Smooth muscle cell (in vitro differentiated cells): Measurements from ENCODE around the gene KRTAP5-3. TPM values are rescaled to one million over a fixed set of nuclear protein-coding genes. Genes with fewer than 3 reads are reported as not detected.
"Not testable (repeated sequence)": the region's sequence is repeated elsewhere in the genome, so short reads cannot be mapped to it uniquely, and the experiment has no call there.

Source experiments
- DNase-seq: peaks from one replicate; lab custom pipeline; 2025; ENCODE audit not compliant: unreplicated experiment; lab: John Stamatoyannopoulos, UW
- H2AFZ ChIP-seq: fragments of 200-600 bp; sonication (generic); 2 replicates; pipeline ENCODE4 v1.6.0; 2016; ENCODE audit warnings: antibody characterized with exemption, low read depth, mild to moderate bottlenecking
- H3F3A ChIP-seq: fragments of 200-600 bp; sonication (generic); 2 replicates; pipeline ENCODE4 v1.6.0; 2017; ENCODE audit warnings: antibody characterized with exemption, low read depth
- H3K27ac ChIP-seq: fragments of 200-600 bp; sonication (generic); 2 replicates; pipeline ENCODE4 v1.5.1; 2016; ENCODE audit warnings: low read depth, mild to moderate bottlenecking
- H3K27me3 ChIP-seq: fragments of 200-600 bp; sonication (generic); 2 replicates; pipeline ENCODE4 v1.6.1; 2016; ENCODE audit warnings: low read depth, mild to moderate bottlenecking
- H3K36me3 ChIP-seq: fragments of 200-600 bp; sonication (generic); 2 replicates; pipeline ENCODE4 v1.5.1; 2016; ENCODE audit warnings: low read depth
- H3K4me1 ChIP-seq: fragments of 200-600 bp; sonication (generic); 2 replicates; pipeline ENCODE4 v1.5.1; 2016; ENCODE audit warnings: low read depth
- H3K4me2 ChIP-seq: fragments of 200-600 bp; sonication (generic); 2 replicates; pipeline ENCODE4 v1.6.0; 2016; ENCODE audit warnings: mild to moderate bottlenecking
- H3K4me3 ChIP-seq: fragments of 200-600 bp; sonication (generic); 2 replicates; pipeline ENCODE4 v1.5.1; 2016; ENCODE audit warnings: mild to moderate bottlenecking
- H3K79me2 ChIP-seq: fragments of 200-600 bp; sonication (generic); 2 replicates; pipeline ENCODE4 v1.6.0; 2016; ENCODE audit warnings: low read depth, mild to moderate bottlenecking
- H3K9ac ChIP-seq: fragments of 200-600 bp; sonication (generic); 2 replicates; pipeline ENCODE4 v1.6.0; 2016; ENCODE audit warnings: low read depth
- H3K9me3 ChIP-seq: fragments of 200-600 bp; sonication (generic); replicated peaks from 2 replicates; pipeline ENCODE4 v1.5.1; 2016; ENCODE audit warnings: low read depth
- H4K20me1 ChIP-seq: fragments of 200-600 bp; sonication (generic); 2 replicates; pipeline ENCODE4 v1.6.0; 2016; ENCODE audit warnings: low read depth
- WGBS: methylation state at CpG from one replicate; pipeline ENCODE4 v1.1.7; 2016; ENCODE audit warnings: low lambda C conversion rate; 5-methylcytosine and 5-hydroxymethylcytosine counted together
- polyA plus RNA-seq: library from polyadenylated mRNA; unstranded; fragments of >200 nt; fragmentation: Nextera tagmentation; extraction: Ambion mirVana; gene quantifications from 2 replicates; pipeline ENCODE4 v1.2.1, GENCODE V29; 2016
- total RNA-seq: library from RNA; depleted of rRNA; stranded (reverse); fragments of >200 nt; gene quantifications from 2 replicates; pipeline ENCODE4 v1.2.3, GENCODE V29; 2014
- TF ChIP-seq, protein P1 (sequence below): fragments of 200-600 bp; sonication (generic); IDR thresholded peaks from 2 replicates; pipeline ENCODE4 v1.5.1; 2017; ENCODE audit warnings: borderline replicate concordance, mild to moderate bottlenecking, antibody characterized with exemption; ENCODE audit not compliant: insufficient read depth, poor library complexity, severe bottlenecking

KRTAP5-3 gene
- total and polyA plus RNA-seq, 2 experiments from 2014 or later = not detected

DNA sequence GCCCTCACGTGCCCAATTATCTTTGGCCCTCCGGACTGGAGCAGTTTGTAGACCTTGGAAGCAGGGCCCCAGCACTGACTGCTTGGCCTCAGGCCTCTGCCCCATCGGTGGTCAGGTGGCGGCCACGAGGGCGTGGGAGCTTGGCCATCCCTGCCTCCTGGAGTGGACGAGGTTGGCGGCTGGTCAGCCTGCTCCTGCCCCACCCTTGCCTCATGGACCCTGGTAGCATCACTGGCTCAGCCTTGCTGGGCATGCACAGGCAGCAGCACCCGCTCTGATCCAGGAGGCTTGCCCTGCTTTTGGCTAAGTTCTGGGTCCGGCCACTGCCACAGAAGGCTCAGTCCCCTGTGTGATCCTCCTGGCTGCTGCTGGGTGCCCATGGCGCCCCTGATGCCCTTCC, 4.1 kb downstream of the KRTAP5-3 start:
- Histone ChIP-seq H2AFZ (no peak overlapping the region), H3K27me3 (peaks cover 23% of the 10 kb centered on the region), H3F3A (no peaks in the 10 kb centered on the region), H3K9me3 (no peaks in the 10 kb centered on the region), H3K4me3 (no peak overlapping the region), H3K4me2 (no peak overlapping the region), H3K79me2 (no peaks in the 10 kb centered on the region), H4K20me1 (no peaks in the 10 kb centered on the region), H3K27ac (no peak overlapping the region), H3K4me1 (no peaks in the 10 kb centered on the region), H3K9ac (no peak overlapping the region), H3K36me3 (no peaks in the 10 kb centered on the region)
- 89% methylated on average over 11 of the region's 11 CpGs for WGBS
- no peak for DNase-seq
- TF ChIP-seq, protein P1, sequence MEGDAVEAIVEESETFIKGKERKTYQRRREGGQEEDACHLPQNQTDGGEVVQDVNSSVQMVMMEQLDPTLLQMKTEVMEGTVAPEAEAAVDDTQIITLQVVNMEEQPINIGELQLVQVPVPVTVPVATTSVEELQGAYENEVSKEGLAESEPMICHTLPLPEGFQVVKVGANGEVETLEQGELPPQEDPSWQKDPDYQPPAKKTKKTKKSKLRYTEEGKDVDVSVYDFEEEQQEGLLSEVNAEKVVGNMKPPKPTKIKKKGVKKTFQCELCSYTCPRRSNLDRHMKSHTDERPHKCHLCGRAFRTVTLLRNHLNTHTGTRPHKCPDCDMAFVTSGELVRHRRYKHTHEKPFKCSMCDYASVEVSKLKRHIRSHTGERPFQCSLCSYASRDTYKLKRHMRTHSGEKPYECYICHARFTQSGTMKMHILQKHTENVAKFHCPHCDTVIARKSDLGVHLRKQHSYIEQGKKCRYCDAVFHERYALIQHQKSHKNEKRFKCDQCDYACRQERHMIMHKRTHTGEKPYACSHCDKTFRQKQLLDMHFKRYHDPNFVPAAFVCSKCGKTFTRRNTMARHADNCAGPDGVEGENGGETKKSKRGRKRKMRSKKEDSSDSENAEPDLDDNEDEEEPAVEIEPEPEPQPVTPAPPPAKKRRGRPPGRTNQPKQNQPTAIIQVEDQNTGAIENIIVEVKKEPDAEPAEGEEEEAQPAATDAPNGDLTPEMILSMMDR = no peak

DNA sequence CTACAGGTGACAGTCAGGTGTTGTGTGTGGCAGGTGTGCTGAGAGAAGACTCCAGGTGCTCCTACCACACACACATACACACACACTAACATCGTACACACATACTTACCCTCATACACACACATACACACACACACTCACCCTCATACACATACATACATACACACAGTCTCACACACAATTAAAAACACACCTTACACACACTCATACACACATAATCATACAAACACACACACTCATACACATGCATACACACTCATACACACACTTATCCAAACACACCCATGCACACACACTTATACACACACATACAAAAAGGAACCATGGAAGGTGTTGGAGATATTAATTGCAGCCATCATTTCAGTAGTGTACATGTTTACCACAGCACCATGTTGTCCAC, 4.6 kb downstream of the KRTAP5-3 start:
- Histone ChIP-seq H3K79me2 (no peaks in the 10 kb centered on the region), H3K36me3 (no peaks in the 10 kb centered on the region), H3K4me2 (no peak overlapping the region), H3K4me1 (no peaks in the 10 kb centered on the region), H3K4me3 (no peak overlapping the region), H3K27me3 (peaks cover 23% of the 10 kb centered on the region), H2AFZ (no peak overlapping the region), H3K9ac (no peak overlapping the region), H3K9me3 (no peaks in the 10 kb centered on the region), H3K27ac (no peak overlapping the region), H4K20me1 (no peaks in the 10 kb centered on the region), H3F3A (no peaks in the 10 kb centered on the region)
- TF ChIP-seq, protein P1 = no peak
- DNase-seq = no peak
- WGBS = 88% methylated on average over 1 of the region's 1 CpG

DNA sequence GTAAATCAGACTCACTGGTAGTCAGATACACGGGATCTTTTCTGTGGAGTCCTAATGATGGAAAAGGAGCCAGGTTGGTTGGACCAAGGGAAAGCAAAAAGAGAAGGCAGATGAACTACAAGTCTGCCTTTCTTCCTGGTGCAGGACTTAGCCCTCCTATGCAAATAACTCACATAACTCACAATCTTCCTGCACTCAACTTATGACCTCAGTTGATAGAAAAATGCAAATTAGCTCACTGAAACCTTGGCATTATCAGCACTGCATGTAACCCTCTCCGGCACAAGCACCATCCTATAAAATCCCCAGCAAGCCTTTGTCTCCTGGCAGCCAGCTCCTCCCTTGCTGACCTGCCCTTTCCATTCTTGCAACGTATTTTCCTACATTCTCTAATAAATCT, 6.6 kb downstream of the KRTAP5-3 start:
- H3K9ac ChIP-seq, H3K4me3 ChIP-seq, H3K4me2 ChIP-seq, H3K27ac ChIP-seq, H3K4me1 ChIP-seq, H3K79me2 ChIP-seq, H4K20me1 ChIP-seq, H2AFZ ChIP-seq, H3F3A ChIP-seq, DNase-seq, H3K36me3 ChIP-seq, H3K9me3 ChIP-seq: not testable (repeated sequence)
- WGBS = 95% methylated on average over 3 of the region's 3 CpGs
- peaks cover 19% of the 10 kb centered on the region for H3K27me3 ChIP-seq

DNA sequence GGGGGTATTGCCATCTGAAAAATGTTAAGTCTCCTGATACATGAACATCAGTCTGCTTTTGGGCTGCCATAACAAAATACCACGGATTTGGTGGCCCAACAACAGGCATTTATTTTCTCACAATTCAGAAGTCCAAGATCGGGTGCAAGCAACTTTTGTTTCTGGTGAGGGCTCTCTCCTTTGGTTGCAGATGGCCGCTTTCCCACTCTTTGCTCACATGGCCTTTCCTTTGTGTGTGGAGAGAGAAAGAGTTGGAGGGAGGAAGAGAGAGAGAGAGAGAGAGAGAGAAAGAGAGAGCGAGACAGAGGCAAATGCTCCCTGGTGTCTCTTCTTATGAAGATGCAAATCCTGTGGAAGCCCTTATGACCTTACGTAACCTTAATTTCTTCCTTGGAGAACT, 7.6 kb downstream of the KRTAP5-3 start:
- H3K4me3 ChIP-seq = no peak overlapping the region
- peaks cover 29% of the 10 kb centered on the region for H3K27me3 ChIP-seq
- 74% methylated on average over 5 of the region's 5 CpGs for WGBS
- no peaks in the 10 kb centered on the region for H3K36me3 ChIP-seq
- no peaks in the 10 kb centered on the region for H4K20me1 ChIP-seq
- no peak overlapping the region for H2AFZ ChIP-seq
- no peaks in the 10 kb centered on the region for H3K9me3 ChIP-seq
- H3K9ac ChIP-seq = no peak overlapping the region
- TF ChIP-seq, protein P1 = no peak
- H3K4me1 ChIP-seq = no peaks in the 10 kb centered on the region
- DNase-seq = no peak
- no peaks in the 10 kb centered on the region for H3F3A ChIP-seq
- H3K27ac ChIP-seq = no peak overlapping the region
- no peak overlapping the region for H3K4me2 ChIP-seq
- no peaks in the 10 kb centered on the region for H3K79me2 ChIP-seq
